Measurements from ENCODE around the gene FAM53B. TPM values are rescaled to one million over a fixed set of nuclear protein-coding genes. Genes with fewer than 3 reads are reported as not detected.

The FAM53B gene
- total RNA-seq, 1 donor, result 12.7 TPM

DNA sequence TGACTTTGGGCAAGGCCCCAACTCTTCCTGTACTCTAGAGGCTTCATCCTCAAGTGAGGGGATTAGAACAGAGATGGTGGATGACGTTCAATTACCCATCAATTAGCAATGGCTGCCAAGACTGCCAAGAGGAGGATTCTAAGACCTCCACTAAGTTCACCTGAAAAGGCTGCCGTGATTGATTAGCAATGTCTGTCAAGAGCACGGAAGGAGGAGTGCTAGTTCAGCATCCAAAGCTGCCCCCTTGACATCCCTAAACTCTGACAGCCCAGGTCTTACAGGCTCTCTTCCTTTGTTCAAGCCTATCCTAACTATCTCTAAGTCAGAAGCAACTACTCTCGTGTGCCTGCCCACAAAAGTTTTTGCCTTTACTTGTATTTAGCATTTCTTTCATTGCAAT is 68.4 kb downstream of the FAM53B start:
- Histone ChIP-seq H3K79me2 (ENCODE audit: insufficient read depth, low read length) (peaks cover 25% of the 10 kb centered on the region), H3K27me3 (ENCODE audit: insufficient read depth, low read length) (no peaks in the 10 kb centered on the region), H3K4me2 (ENCODE audit: insufficient read depth, low read length) (no peak overlapping the region), H3K27ac (ENCODE audit: low read depth, low read length) (no peak overlapping the region), H2AFZ (ENCODE audit: low read length) (no peak overlapping the region), H3K4me1 (ENCODE audit: insufficient read depth, low read length) (no peaks in the 10 kb centered on the region), H4K20me1 (ENCODE audit: insufficient read depth, low read length) (peaks cover 43% of the 10 kb centered on the region), H3K36me3 (ENCODE audit: insufficient read depth, low read length) (no peaks in the 10 kb centered on the region), H3K4me3 (ENCODE audit: insufficient read depth, low read length) (no peak overlapping the region), H3K9me3 (ENCODE audit: low read depth, low read length) (no peaks in the 10 kb centered on the region)
- DNase-seq (ENCODE audit: insufficient read length, low spot score, missing footprints), result no peak
- no peak for TF ChIP-seq CTCF (IDR thresholded peaks at IDR 0.05; ENCODE audit: extremely low read depth, low read depth, low read length)

DNA sequence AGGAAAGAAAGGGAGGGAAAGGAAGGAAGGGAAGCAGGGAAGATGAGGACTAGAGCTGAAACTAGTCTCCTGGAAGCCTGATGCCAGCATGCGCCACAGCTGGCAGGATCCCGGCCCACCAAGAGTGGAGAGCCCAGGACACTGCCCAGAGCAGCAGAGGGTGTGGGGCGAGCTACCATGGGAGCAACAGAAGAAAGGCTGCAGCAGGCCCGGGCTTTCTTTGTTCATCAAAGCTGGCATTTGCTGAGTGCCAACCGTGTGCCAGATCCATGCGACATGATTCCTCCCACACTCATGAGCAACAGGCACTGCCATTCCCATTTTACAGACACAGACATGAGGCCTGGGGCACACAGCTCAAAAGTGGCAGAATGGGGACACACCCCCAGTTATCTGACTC is 68.9 kb downstream of the FAM53B start:
- Histone ChIP-seq H3K9me3 (ENCODE audit: low read depth, low read length) (no peaks in the 10 kb centered on the region), H3K4me3 (ENCODE audit: insufficient read depth, low read length) (no peak overlapping the region), H4K20me1 (ENCODE audit: insufficient read depth, low read length) (peaks cover 48% of the 10 kb centered on the region), H3K79me2 (ENCODE audit: insufficient read depth, low read length) (peaks cover 28% of the 10 kb centered on the region), H3K27ac (ENCODE audit: low read depth, low read length) (no peak overlapping the region), H3K4me1 (ENCODE audit: insufficient read depth, low read length) (no peaks in the 10 kb centered on the region), H3K4me2 (ENCODE audit: insufficient read depth, low read length) (no peak overlapping the region), H3K27me3 (ENCODE audit: insufficient read depth, low read length) (no peaks in the 10 kb centered on the region), H2AFZ (ENCODE audit: low read length) (no peak overlapping the region), H3K36me3 (ENCODE audit: insufficient read depth, low read length) (no peaks in the 10 kb centered on the region)
- TF ChIP-seq CTCF (IDR thresholded peaks at IDR 0.05; ENCODE audit: extremely low read depth, low read depth, low read length), result no peak
- no peak for DNase-seq (ENCODE audit: insufficient read length, low spot score, missing footprints)

DNA sequence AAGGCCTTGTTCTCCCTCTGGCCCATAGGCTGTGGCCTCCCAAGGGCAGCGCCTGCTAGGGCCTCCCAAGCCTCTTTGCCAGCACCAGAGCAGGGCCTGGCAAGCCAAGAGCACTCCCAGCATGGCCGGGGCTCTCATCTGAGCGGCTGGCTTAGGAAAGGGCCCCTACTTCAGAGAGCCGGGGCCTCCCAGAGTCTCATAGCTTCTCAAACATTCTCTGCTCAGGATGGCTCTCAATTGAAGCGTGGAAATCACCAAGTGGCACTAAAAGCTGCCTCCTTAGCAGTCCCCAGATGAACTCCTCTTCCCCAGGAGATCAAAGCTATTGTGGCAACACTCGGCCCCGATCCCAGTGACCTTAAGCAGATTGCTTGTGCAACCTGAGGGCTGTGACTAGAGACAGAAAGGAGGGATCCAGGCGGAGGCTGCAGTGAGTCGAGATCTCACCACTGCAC is 69.4 kb downstream of the FAM53B start:
- no peak for DNase-seq (ENCODE audit: insufficient read length, low spot score, missing footprints)
- Histone ChIP-seq H4K20me1 (ENCODE audit: insufficient read depth, low read length) (peaks cover 45% of the 10 kb centered on the region), H3K36me3 (ENCODE audit: insufficient read depth, low read length) (no peaks in the 10 kb centered on the region), H3K27me3 (ENCODE audit: insufficient read depth, low read length) (no peaks in the 10 kb centered on the region), H3K4me3 (ENCODE audit: insufficient read depth, low read length) (no peak overlapping the region), H3K27ac (ENCODE audit: low read depth, low read length) (no peak overlapping the region), H3K4me2 (ENCODE audit: insufficient read depth, low read length) (no peak overlapping the region), H2AFZ (ENCODE audit: low read length) (no peak overlapping the region), H3K4me1 (ENCODE audit: insufficient read depth, low read length) (no peaks in the 10 kb centered on the region), H3K9me3 (ENCODE audit: low read depth, low read length) (no peaks in the 10 kb centered on the region), H3K79me2 (ENCODE audit: insufficient read depth, low read length) (peaks cover 26% of the 10 kb centered on the region)
- no peak for TF ChIP-seq CTCF (IDR thresholded peaks at IDR 0.05; ENCODE audit: extremely low read depth, low read depth, low read length)

- no peak for TF ChIP-seq CTCF (IDR thresholded peaks at IDR 0.05; ENCODE audit: extremely low read depth, low read depth, low read length)
- Histone ChIP-seq H3K27me3 (ENCODE audit: insufficient read depth, low read length) (no peaks in the 10 kb centered on the region), H3K36me3 (ENCODE audit: insufficient read depth, low read length) (no peaks in the 10 kb centered on the region), H4K20me1 (ENCODE audit: insufficient read depth, low read length) (peaks cover 40% of the 10 kb centered on the region), H3K4me2 (ENCODE audit: insufficient read depth, low read length) (no peak overlapping the region), H3K79me2 (ENCODE audit: insufficient read depth, low read length) (peaks cover 15% of the 10 kb centered on the region), H3K4me1 (ENCODE audit: insufficient read depth, low read length) (no peaks in the 10 kb centered on the region), H3K4me3 (ENCODE audit: insufficient read depth, low read length) (no peak overlapping the region), H2AFZ (ENCODE audit: low read length) (no peak overlapping the region), H3K9me3 (ENCODE audit: low read depth, low read length) (no peaks in the 10 kb centered on the region), H3K27ac (ENCODE audit: low read depth, low read length) (no peak overlapping the region)
- DNase-seq (ENCODE audit: insufficient read length, low spot score, missing footprints), result no peak
Observed at GRCh38 chr10:124672181-124672638, 72.0 kb downstream of the FAM53B start.
